HG02759 (cell line): ENCODE measurements around the gene LYVE1.

ENCODE experiments used
- ATAC-seq: cut with Tn5 transposase; IDR thresholded peaks from one replicate; pipeline ENCODE4 v1.9.1; 2021; ENCODE audit warnings: mild to moderate bottlenecking, moderate library complexity; ENCODE audit not compliant: unreplicated experiment

The LYVE1 gene

GRCh38 chr11:10561947-10562346 is 6.5 kb downstream of the LYVE1 start:
- ATAC-seq, result no peak

- ATAC-seq, result no peak
These were observed 7.2 kb downstream of the LYVE1 start for GRCh38 chr11:10561043-10561818.

GRCh38 chr11:10558288-10558687 is 10.2 kb downstream of the LYVE1 start:
- ATAC-seq, result no peak

GRCh38 chr11:10556590-10556989 is 11.9 kb downstream of the LYVE1 start:
- ATAC-seq, result no peak

GRCh38 chr11:10551845-10552352 is 16.6 kb downstream of the LYVE1 start:
- ATAC-seq, result no peak

GRCh38 chr11:10551290-10551592 is 17.2 kb downstream of the LYVE1 start:
- no peak for ATAC-seq

GRCh38 chr11:10550503-10551289 is 17.8 kb downstream of the LYVE1 start:
- no peak for ATAC-seq

GRCh38 chr11:10544491-10545465 is 23.7 kb downstream of the LYVE1 start:
- no peak for ATAC-seq

GRCh38 chr11:10543782-10544181 is 24.7 kb downstream of the LYVE1 start:
- ATAC-seq, result no peak

GRCh38 chr11:10542776-10543175 is 25.7 kb downstream of the LYVE1 start:
- ATAC-seq, result no peak

GRCh38 chr11:10541561-10541930 is 26.9 kb downstream of the LYVE1 start:
- no peak for ATAC-seq

- ATAC-seq, result peak; percentile 98
These were observed 27.4 kb downstream of the LYVE1 start, which contains the start of gene RNF141 for GRCh38 chr11:10540915-10541560. RNF141 (minus strand) TSS chr11:10541187; CDS start chr11:10534158, 7,029 bp downstream.

GRCh38 chr11:10540546-10540914 is 27.9 kb downstream of the LYVE1 start:
- peak; percentile 29 for ATAC-seq

- ATAC-seq, result no peak
These were observed 29.1 kb downstream of the LYVE1 start for GRCh38 chr11:10539339-10539738.

GRCh38 chr11:10538924-10539323 is 29.5 kb downstream of the LYVE1 start:
- ATAC-seq, result no peak

GRCh38 chr11:10537600-10537999 is 30.9 kb downstream of the LYVE1 start:
- ATAC-seq, result no peak

GRCh38 chr11:10534316-10534715 is 34.1 kb downstream of the LYVE1 start:
- ATAC-seq, result no peak

GRCh38 chr11:10533323-10533722 is 35.1 kb downstream of the LYVE1 start:
- ATAC-seq, result no peak

GRCh38 chr11:10532526-10532925 is 35.9 kb downstream of the LYVE1 start:
- ATAC-seq, result no peak

GRCh38 chr11:10529279-10529678 is 39.2 kb downstream of the LYVE1 start:
- no peak for ATAC-seq
